Pancreas (tissue), 10 donors: ENCODE measurements around the gene MBD3L4. TPM values are rescaled to one million over a fixed set of nuclear protein-coding genes. Genes with fewer than 3 reads are reported as not detected.
"Not testable (repeated sequence)": the region's sequence is repeated elsewhere in the genome, so short reads cannot be mapped to it uniquely, and the experiment has no call there.

Experiments used
- ATAC-seq, 4 donors: fragments of 200-7000 bp; cut with Tn5 transposase; one replicate each; pipeline versions ENCODE4 v1.8.0 to v1.9.1; 2020; ENCODE audit warnings: mild to moderate bottlenecking in 4 of 4, moderate library complexity in 4 of 4
- DNase-seq, 6 donors: peaks; one replicate each; pipeline ENCODE4 v3.0.0-alpha.2; 2020
- FAIRE-seq: peaks from 2 replicates; lab custom pipeline; 2012; peaks lifted over from hg19 to GRCh38; lab: Jason Lieb, UNC
- H3K27ac ChIP-seq, 4 donors: fragments of 200-600 bp; sonication (generic); 1 replicate in 3 of 4; 2 replicates in 1 of 4; pipeline versions ENCODE4 v1.5.0 to v1.8.0; 2020
- H3K27me3 ChIP-seq, 4 donors: fragments of 200-600 bp; one replicate each; pipeline ENCODE4 v1.8.0; 2021
- H3K36me3 ChIP-seq, 3 donors: fragments of 200-600 bp; sonication (generic) in 1 of 3; one replicate each; pipeline versions ENCODE4 v1.5.0 to v1.8.0; 2020 to 2021
- H3K4me1 ChIP-seq, 3 donors: fragments of 200-600 bp; one replicate each; pipeline ENCODE4 v1.8.0; 2021
- H3K4me3 ChIP-seq, 4 donors: fragments of 200-600 bp; sonication (generic) in 2 of 4; one replicate each; pipeline versions ENCODE4 v1.5.0 to v1.8.0; 2020 to 2021
- H3K9me3 ChIP-seq, 4 donors: fragments of 200-600 bp; one replicate each; pipeline ENCODE4 v1.8.0; 2021
- WGBS, 2 donors: extraction: QIAGEN DNeasy Blood & Tissue Kit; methylation state at CpG; one replicate each; pipeline ENCODE4 v1.1.7; 2013; 5-methylcytosine and 5-hydroxymethylcytosine counted together
- intact Hi-C, 3 donors: fragments of 100-400 bp; cut with DNase I; formaldehyde crosslinking; loops; one replicate each; pipeline versions ENCODE4 v1.11.1 to v1.14.2; 2022
- polyA plus RNA-seq, 2 donors: library from polyadenylated mRNA; stranded (reverse); fragments of 200-250 nt; gene quantifications; one replicate each; pipeline ENCODE4 v1.2.3, GENCODE V29; 2013
- total RNA-seq, 6 donors: library from RNA; stranded (reverse); fragmentation: NEBNext Ultra II Directional in 4 of 6; extraction: Animal tissue kit (Norgen Biotek cat#: 25700) in 4 of 6; gene quantifications; one replicate each; pipeline versions ENCODE4 v1.2.1 to v1.2.4, GENCODE V29; 2021 to 2023
- TF ChIP-seq, protein P1 (sequence below), 4 donors: fragments of 200-600 bp; sonication (generic) in 3 of 4; IDR thresholded peaks; one replicate each; pipeline versions ENCODE4 v1.5.0 to v1.8.0; 2021; ENCODE audit warnings: antibody characterized with exemption in 4 of 4
- donor health status: healthy with polysubstance abuse.
- donor health status: DM: no; HTN: no; CAD: no; lungs with moderate emphysema.
- donor health status: DM: no; HTN: no; CAD: no.
- donor health status: control.
- donor health status: control.
- donor health status: Bipolar disorder and iron deficiency.
- donor health status: DM: yes; HTN: yes; CAD: no.
- donor health status: DM: no; HTN: no; CAD: no.
- donor health status: DM: no; HTN: no; CAD: no.
- donor health status: DM: yes; HTN: yes; CAD: no.

The MBD3L4 gene
- total and polyA plus RNA-seq, 8 donors: not detected

DNA sequence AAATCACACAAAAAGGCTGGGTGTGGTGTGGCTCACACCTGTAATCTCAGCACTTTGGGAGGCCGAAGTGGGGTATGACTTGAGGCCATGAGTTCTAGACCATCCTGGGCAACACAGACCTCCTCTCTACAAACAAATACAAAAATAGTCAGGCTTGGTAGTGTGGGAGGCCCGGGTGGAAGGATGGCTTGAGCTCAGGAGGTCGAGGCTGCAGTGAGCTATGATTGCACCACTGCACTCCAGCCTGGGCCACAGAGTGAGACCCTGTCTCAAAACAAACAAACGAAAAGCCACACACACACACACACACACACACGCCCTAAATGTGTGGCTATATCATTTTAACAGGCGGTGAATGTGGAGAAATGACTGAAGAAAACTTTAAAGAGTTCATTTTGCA, 28.6 kb upstream of the MBD3L4 start:
- WGBS, 2 donors: 77 to 78% methylated on average over 6 of the region's 6 CpGs

DNA sequence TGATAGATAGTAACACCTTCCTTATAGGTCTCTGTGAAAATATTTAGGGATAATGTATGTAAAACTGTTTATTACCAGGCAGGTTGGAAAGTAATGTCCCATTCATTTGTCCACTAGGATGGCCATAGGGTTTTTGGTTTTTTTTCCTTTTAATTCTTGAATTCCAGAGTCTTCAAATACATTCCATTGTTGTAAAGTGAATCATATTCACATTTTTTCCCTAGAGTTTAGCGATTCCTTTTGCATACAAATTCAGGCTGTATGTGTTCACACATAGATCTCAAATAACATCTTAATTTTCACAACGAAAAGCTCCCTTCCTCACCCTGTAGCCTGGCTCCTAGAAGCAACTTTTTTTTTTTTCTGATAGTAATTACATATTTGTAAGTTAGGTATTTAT, 27.7 kb upstream of the MBD3L4 start:
- FAIRE-seq (no peak), ATAC-seq (no peak), DNase-seq (no peak)
- TF ChIP-seq, protein P1, sequence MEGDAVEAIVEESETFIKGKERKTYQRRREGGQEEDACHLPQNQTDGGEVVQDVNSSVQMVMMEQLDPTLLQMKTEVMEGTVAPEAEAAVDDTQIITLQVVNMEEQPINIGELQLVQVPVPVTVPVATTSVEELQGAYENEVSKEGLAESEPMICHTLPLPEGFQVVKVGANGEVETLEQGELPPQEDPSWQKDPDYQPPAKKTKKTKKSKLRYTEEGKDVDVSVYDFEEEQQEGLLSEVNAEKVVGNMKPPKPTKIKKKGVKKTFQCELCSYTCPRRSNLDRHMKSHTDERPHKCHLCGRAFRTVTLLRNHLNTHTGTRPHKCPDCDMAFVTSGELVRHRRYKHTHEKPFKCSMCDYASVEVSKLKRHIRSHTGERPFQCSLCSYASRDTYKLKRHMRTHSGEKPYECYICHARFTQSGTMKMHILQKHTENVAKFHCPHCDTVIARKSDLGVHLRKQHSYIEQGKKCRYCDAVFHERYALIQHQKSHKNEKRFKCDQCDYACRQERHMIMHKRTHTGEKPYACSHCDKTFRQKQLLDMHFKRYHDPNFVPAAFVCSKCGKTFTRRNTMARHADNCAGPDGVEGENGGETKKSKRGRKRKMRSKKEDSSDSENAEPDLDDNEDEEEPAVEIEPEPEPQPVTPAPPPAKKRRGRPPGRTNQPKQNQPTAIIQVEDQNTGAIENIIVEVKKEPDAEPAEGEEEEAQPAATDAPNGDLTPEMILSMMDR (IDR thresholded peaks at IDR 0.05): no peak
- intact Hi-C loops: no loop called here
- H3K27me3 ChIP-seq: no peaks in the 10 kb centered on the region
- no peak overlapping the region for H3K27ac ChIP-seq
- H3K4me1 ChIP-seq: peaks cover 0 to 10% (median 4%) of the 10 kb centered on the region in 3 donors
- peaks cover 0 to 8% (median 6%) of the 10 kb centered on the region in 3 donors for H3K36me3 ChIP-seq
- H3K9me3 ChIP-seq: no peaks in the 10 kb centered on the region
- no peak overlapping the region for H3K4me3 ChIP-seq
- WGBS, 2 donors: 84 to 88% methylated on average over 2 of the region's 2 CpGs

More for the DNA sequence above, 28.6 kb upstream of the MBD3L4 start:
- no peak for DNase-seq
- Histone ChIP-seq H3K27ac (peak overlapping the region in 1 of 4 donors; percentile 11), H3K27me3 (no peaks in the 10 kb centered on the region), H3K36me3 (peaks cover 0 to 16% (median 8%) of the 10 kb centered on the region in 3 donors), H3K9me3 (no peaks in the 10 kb centered on the region), H3K4me3 (no peak overlapping the region), H3K4me1 (peaks cover 0 to 10% (median 4%) of the 10 kb centered on the region in 3 donors)
- no peak for FAIRE-seq
- TF ChIP-seq, protein P1 (IDR thresholded peaks at IDR 0.05): no peak
- intact Hi-C loops: no loop called here
- no peak for ATAC-seq

DNA sequence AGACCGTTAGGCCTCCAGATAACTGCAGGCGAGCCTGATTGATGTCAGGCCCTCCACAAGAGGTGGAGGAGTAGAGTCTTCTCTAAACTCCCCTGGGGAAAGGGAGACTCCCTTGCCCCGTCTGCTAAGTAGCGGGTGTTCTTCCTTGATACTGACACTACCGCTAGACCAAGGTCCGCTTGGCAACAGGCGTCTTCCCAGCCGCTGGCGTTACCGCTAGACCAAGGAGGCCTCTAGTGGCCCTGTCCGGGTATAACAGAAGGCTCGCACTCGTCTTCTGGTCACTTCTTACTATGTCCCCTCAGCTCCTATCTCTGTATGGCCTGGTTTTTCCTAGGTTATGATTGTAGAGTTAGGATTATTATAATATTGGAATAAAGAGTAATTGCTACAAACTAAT, 27.1 kb upstream of the MBD3L4 start:
- H3K27me3 ChIP-seq, H3K4me1 ChIP-seq, H3K4me3 ChIP-seq, H3K36me3 ChIP-seq, H3K27ac ChIP-seq, intact Hi-C loops, FAIRE-seq, H3K9me3 ChIP-seq, ATAC-seq: not testable (repeated sequence)
- peak in 1 of 6 donors; percentile 45 for DNase-seq
- 44% methylated on average over 13 of the region's 13 CpGs for WGBS, 2 donors

DNA sequence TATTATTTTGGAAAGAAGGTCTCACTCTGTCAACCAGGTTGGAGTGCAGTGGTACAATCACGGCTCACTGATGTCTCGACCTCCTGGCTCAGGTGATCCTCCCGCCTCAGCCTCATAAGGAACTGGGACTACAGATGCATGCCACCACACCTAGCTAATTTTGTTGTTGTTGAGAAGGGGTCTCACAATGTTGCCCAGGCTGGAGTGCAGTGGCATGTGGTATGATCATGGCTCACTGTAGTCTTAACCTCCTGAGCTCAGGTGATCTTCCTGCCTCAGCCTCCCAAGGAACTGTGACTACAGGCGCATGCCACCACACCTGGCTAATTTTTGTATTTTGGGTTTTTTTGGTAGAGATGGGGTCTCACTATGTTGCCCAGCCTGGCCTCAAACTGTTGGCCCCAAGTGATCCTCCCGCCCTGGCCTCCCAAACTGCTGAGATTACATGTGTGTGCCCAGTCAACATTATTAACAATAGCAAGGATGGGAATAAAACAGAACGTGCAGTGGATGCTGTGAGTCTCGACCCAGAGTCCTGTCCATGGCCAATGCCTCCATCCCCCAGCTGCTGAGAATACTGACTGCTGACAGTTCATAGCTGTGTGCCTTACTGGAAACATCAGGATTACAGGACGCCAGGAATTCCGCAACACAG, 23.9 kb upstream of the MBD3L4 start:
- 85 to 89% methylated on average over 9 of the region's 9 CpGs for WGBS, 2 donors
- TF ChIP-seq, protein P1 (IDR thresholded peaks at IDR 0.05): no peak
- ATAC-seq (no peak), DNase-seq (no peak), FAIRE-seq (no peak)
- intact Hi-C loops: no loop called here
- no peaks in the 10 kb centered on the region for H3K36me3 ChIP-seq
- H3K4me1 ChIP-seq: no peaks in the 10 kb centered on the region
- no peak overlapping the region for H3K27ac ChIP-seq
- H3K4me3 ChIP-seq: no peak overlapping the region
- no peaks in the 10 kb centered on the region for H3K27me3 ChIP-seq
- H3K9me3 ChIP-seq: no peaks in the 10 kb centered on the region

DNA sequence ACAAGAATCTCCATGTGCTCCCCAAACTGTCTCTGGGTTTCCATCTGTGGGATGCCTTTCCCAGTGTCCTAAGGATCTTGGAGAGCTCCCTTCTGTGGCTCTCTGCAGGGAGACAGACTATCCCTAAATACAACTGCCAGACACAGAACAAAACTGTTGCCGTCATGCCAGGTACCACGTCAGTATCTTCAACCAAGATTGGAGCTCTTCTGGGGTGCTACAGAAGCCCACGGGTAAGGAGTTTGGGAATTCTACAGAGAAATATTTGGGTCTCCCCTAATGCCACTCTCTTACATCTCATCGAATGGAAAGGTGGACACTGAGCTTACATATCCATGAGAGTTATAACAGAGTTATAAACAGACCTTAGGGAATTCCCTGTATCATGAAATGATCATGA, 23.4 kb upstream of the MBD3L4 start:
- Histone ChIP-seq H3K27me3 (no peaks in the 10 kb centered on the region), H3K27ac (no peak overlapping the region), H3K36me3 (no peaks in the 10 kb centered on the region), H3K9me3 (no peaks in the 10 kb centered on the region), H3K4me3 (no peak overlapping the region), H3K4me1 (no peaks in the 10 kb centered on the region)
- ATAC-seq: peak in 1 of 4 donors; percentile 22
- DNase-seq: no peak
- intact Hi-C loops: no loop called here
- WGBS, 2 donors: 65 to 71% methylated on average over 4 of the region's 4 CpGs
- FAIRE-seq: no peak
- TF ChIP-seq, protein P1 (IDR thresholded peaks at IDR 0.05): no peak

DNA sequence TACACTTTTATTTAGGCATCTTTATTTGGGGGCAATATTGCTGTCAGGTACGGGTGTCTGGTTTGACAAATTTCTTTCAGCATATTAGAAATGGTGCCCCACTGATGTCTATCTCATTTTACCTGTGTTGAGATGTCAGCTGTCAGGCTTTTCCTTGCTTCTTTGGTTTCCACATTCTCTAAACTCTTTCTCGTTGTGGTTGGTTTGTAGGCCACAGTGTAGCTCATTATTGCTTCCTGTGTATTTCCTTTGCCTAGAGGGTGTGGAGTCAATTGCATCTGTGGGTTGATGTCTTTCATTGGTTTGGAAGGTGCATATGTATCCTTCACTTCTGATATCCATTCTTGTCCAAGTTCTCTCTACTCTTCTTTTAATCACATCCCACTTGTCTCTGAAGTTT, 20.0 kb upstream of the MBD3L4 start:
- ATAC-seq, DNase-seq, intact Hi-C loops, H3K4me3 ChIP-seq, H3K27ac ChIP-seq, H3K4me1 ChIP-seq, FAIRE-seq, H3K27me3 ChIP-seq, H3K9me3 ChIP-seq, H3K36me3 ChIP-seq: not testable (repeated sequence)
- WGBS, 2 donors: 42 to 58% methylated on average over 1 of the region's 2 CpGs

DNA sequence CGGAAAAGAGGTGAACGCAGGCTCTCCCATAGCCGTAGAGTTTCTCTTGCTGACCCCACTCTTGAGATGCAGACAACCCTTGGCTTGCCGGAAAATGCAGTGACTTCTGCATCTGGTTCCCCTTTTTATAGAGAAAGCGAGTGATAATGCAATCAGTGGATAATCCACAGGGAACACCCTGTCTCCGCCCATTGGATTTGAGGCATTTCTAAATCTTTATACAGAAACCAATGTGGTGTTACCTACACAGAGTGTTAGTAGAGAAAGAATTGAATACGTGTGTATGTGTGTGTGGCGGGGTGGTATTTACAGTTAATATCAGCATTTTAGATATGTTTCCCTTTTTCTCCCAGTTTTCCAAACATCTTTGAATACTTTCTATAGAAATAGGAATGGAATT, 18.6 kb upstream of the MBD3L4 start, which contains the start of gene MBD3L3:
Gene MBD3L3, minus strand, starts transcription at position 101 of the 400 bp plus-strand sequence. Its CDS starts 71 bp downstream, at position 30.
- ATAC-seq, H3K27ac ChIP-seq, H3K9me3 ChIP-seq, H3K36me3 ChIP-seq, DNase-seq, intact Hi-C loops, H3K4me1 ChIP-seq, FAIRE-seq, H3K27me3 ChIP-seq, H3K4me3 ChIP-seq: not testable (repeated sequence)
- WGBS, 2 donors: no CpG with 5 or more reads among the region's 8 CpGs

DNA sequence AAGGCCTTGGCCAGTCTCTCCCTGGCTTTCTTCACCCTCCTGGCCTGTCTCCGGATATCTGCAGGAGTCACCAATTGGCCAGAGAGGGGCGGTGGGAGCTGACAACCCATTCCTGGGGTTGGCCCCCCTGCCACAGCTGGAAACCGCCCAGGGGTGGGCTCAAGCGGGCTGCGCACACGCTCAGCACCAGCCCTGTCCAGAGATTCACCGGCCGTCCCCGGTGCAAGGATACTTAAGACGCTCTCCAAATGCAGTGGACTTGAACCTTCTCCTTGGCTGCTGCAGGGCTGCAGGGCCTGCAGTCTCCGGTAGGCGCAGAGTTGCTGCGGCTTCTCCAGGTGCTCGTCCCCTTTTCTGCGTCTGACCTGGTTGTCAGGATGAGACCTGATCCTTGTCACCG, 16.4 kb upstream of the MBD3L4 start:
- H3K9me3 ChIP-seq, H3K36me3 ChIP-seq, DNase-seq, H3K4me3 ChIP-seq, H3K4me1 ChIP-seq, FAIRE-seq, intact Hi-C loops, H3K27me3 ChIP-seq, ATAC-seq, H3K27ac ChIP-seq: not testable (repeated sequence)
- 71 to 80% methylated on average over 8 of the region's 16 CpGs for WGBS, 2 donors
